SJCRH30 (cell line): ENCODE data around the gene MYO7A. TPM values are rescaled to one million over a fixed set of nuclear protein-coding genes. Genes with fewer than 3 reads are reported as not detected.

ENCODE experiments used
- DNase-seq, 2 experiments: peaks; one replicate each; pipeline ENCODE4 v3.0.0-alpha.2; 2015 to 2020
- H3K27ac ChIP-seq: fragments of 250-450 bp; sonication (Bioruptor Pico); 2 replicates; pipeline ENCODE4 v1.5.1; 2020; ENCODE audit warnings: mild to moderate bottlenecking, moderate library complexity
- H3K27me3 ChIP-seq: fragments of 250-450 bp; sonication (Bioruptor Pico); 2 replicates; pipeline ENCODE4 v1.5.1; 2020; ENCODE audit warnings: mild to moderate bottlenecking, moderate library complexity
- H3K36me3 ChIP-seq: fragments of 250-450 bp; sonication (Bioruptor Pico); 2 replicates; pipeline ENCODE4 v1.5.1; 2020; ENCODE audit warnings: mild to moderate bottlenecking, moderate library complexity
- H3K4me1 ChIP-seq: fragments of 250-450 bp; sonication (Bioruptor Pico); 2 replicates; pipeline ENCODE4 v1.5.1; 2020; ENCODE audit warnings: mild to moderate bottlenecking, moderate library complexity
- H3K4me3 ChIP-seq: fragments of 250-450 bp; sonication (Bioruptor Pico); 2 replicates; pipeline ENCODE4 v1.5.1; 2020; ENCODE audit warnings: mild to moderate bottlenecking, moderate library complexity
- H3K9me3 ChIP-seq: fragments of 250-450 bp; sonication (Bioruptor Pico); replicated peaks from 2 replicates; pipeline ENCODE4 v1.5.1; 2020; ENCODE audit warnings: mild to moderate bottlenecking, moderate library complexity
- total RNA-seq: library from RNA; depleted of rRNA; stranded (reverse); fragments of >200 nt; shearing (Covaris generic); gene quantifications from 2 replicates; pipeline ENCODE4 v1.2.3, GENCODE V29; 2014

Gene MYO7A
- total RNA-seq, 1 experiment from 2014 or later = 4.5 TPM

GRCh38 chr11:77202941-77203900 lies 75.2 kb downstream of the MYO7A start:
- DNase-seq = no peak
- Histone ChIP-seq H3K4me1 (no peaks in the 10 kb centered on the region), H3K27ac (no peak overlapping the region), H3K4me3 (no peak overlapping the region), H3K9me3 (no peaks in the 10 kb centered on the region), H3K36me3 (no peaks in the 10 kb centered on the region), H3K27me3 (no peaks in the 10 kb centered on the region)

GRCh38 chr11:77203901-77204753 lies 76.1 kb downstream of the MYO7A start:
- Histone ChIP-seq H3K27ac (no peak overlapping the region), H3K4me3 (no peak overlapping the region), H3K4me1 (no peaks in the 10 kb centered on the region), H3K27me3 (no peaks in the 10 kb centered on the region), H3K36me3 (no peaks in the 10 kb centered on the region), H3K9me3 (no peaks in the 10 kb centered on the region)
- DNase-seq = no peak

GRCh38 chr11:77204754-77205466 lies 76.9 kb downstream of the MYO7A start:
- no peaks in the 10 kb centered on the region for H3K4me1 ChIP-seq
- no peaks in the 10 kb centered on the region for H3K27me3 ChIP-seq
- DNase-seq = no peak
- no peaks in the 10 kb centered on the region for H3K36me3 ChIP-seq
- no peak overlapping the region for H3K27ac ChIP-seq
- H3K9me3 ChIP-seq = no peaks in the 10 kb centered on the region
- H3K4me3 ChIP-seq = no peak overlapping the region

- H3K9me3 ChIP-seq = no peaks in the 10 kb centered on the region
- no peaks in the 10 kb centered on the region for H3K27me3 ChIP-seq
- H3K4me1 ChIP-seq = no peaks in the 10 kb centered on the region
- DNase-seq = no peak
- no peaks in the 10 kb centered on the region for H3K36me3 ChIP-seq
- H3K4me3 ChIP-seq = no peak overlapping the region
- no peak overlapping the region for H3K27ac ChIP-seq
Measured at GRCh38 chr11:77205467-77206263, 77.6 kb downstream of the MYO7A start.

- Histone ChIP-seq H3K27ac (no peak overlapping the region), H3K36me3 (no peaks in the 10 kb centered on the region), H3K27me3 (no peaks in the 10 kb centered on the region), H3K9me3 (no peaks in the 10 kb centered on the region), H3K4me3 (no peak overlapping the region), H3K4me1 (no peaks in the 10 kb centered on the region)
- no peak for DNase-seq
Measured at GRCh38 chr11:77206264-77207018, 78.4 kb downstream of the MYO7A start.

- H3K36me3 ChIP-seq = no peaks in the 10 kb centered on the region
- H3K27me3 ChIP-seq = no peaks in the 10 kb centered on the region
- no peak overlapping the region for H3K27ac ChIP-seq
- H3K4me1 ChIP-seq = no peaks in the 10 kb centered on the region
- DNase-seq = no peak
- no peaks in the 10 kb centered on the region for H3K9me3 ChIP-seq
- H3K4me3 ChIP-seq = no peak overlapping the region
Measured at GRCh38 chr11:77207019-77207485, 79.0 kb downstream of the MYO7A start.

- H3K9me3 ChIP-seq = no peaks in the 10 kb centered on the region
- DNase-seq = no peak
- no peaks in the 10 kb centered on the region for H3K4me1 ChIP-seq
- no peak overlapping the region for H3K4me3 ChIP-seq
- no peaks in the 10 kb centered on the region for H3K27me3 ChIP-seq
- no peak overlapping the region for H3K27ac ChIP-seq
- no peaks in the 10 kb centered on the region for H3K36me3 ChIP-seq
Measured at GRCh38 chr11:77207618-77208313, 79.7 kb downstream of the MYO7A start.

- Histone ChIP-seq H3K36me3 (no peaks in the 10 kb centered on the region), H3K4me3 (no peak overlapping the region), H3K27me3 (no peaks in the 10 kb centered on the region), H3K9me3 (no peaks in the 10 kb centered on the region), H3K4me1 (no peaks in the 10 kb centered on the region), H3K27ac (no peak overlapping the region)
- no peak for DNase-seq
Measured at GRCh38 chr11:77208535-77208934, 80.5 kb downstream of the MYO7A start.

GRCh38 chr11:77209663-77210062 lies 81.6 kb downstream of the MYO7A start:
- Histone ChIP-seq H3K4me3 (no peak overlapping the region), H3K36me3 (no peaks in the 10 kb centered on the region), H3K27ac (no peak overlapping the region), H3K9me3 (no peaks in the 10 kb centered on the region), H3K27me3 (no peaks in the 10 kb centered on the region), H3K4me1 (no peaks in the 10 kb centered on the region)
- no peak for DNase-seq

GRCh38 chr11:77211040-77211451 lies 83.0 kb downstream of the MYO7A start:
- Histone ChIP-seq H3K4me3 (no peak overlapping the region), H3K27ac (no peak overlapping the region), H3K4me1 (no peaks in the 10 kb centered on the region), H3K9me3 (no peaks in the 10 kb centered on the region), H3K36me3 (no peaks in the 10 kb centered on the region), H3K27me3 (no peaks in the 10 kb centered on the region)
- DNase-seq = no peak

GRCh38 chr11:77211594-77212251 lies 83.7 kb downstream of the MYO7A start:
- H3K36me3 ChIP-seq = no peaks in the 10 kb centered on the region
- H3K27me3 ChIP-seq = no peaks in the 10 kb centered on the region
- H3K4me1 ChIP-seq = no peaks in the 10 kb centered on the region
- H3K4me3 ChIP-seq = no peak overlapping the region
- DNase-seq = no peak
- no peaks in the 10 kb centered on the region for H3K9me3 ChIP-seq
- no peak overlapping the region for H3K27ac ChIP-seq

GRCh38 chr11:77212314-77213007 lies 84.4 kb downstream of the MYO7A start:
- no peak for DNase-seq
- Histone ChIP-seq H3K27me3 (no peaks in the 10 kb centered on the region), H3K27ac (no peak overlapping the region), H3K9me3 (no peaks in the 10 kb centered on the region), H3K36me3 (no peaks in the 10 kb centered on the region), H3K4me1 (no peaks in the 10 kb centered on the region), H3K4me3 (no peak overlapping the region)
